Mesenchymal stem cell (in vitro differentiated cells and primary cell): ENCODE results near the gene LHX2. TPM values are rescaled to one million over a fixed set of nuclear protein-coding genes. Genes with fewer than 3 reads are reported as not detected.

Experiments
- DNase-seq: peaks from one replicate; pipeline ENCODE4 v3.0.0-alpha.2; 2013
- H2AFZ ChIP-seq: one replicate; pipeline ENCODE4 v1.6.1; 2013; ENCODE audit warnings: low read depth, mild to moderate bottlenecking, control low read depth, inconsistent platforms, low read length, moderate library complexity
- H2AK5ac ChIP-seq: 2 replicates; pipeline ENCODE4 v1.6.1; 2013; ENCODE audit warnings: low read length, moderate library complexity, mild to moderate bottlenecking, inconsistent platforms; ENCODE audit not compliant: severe bottlenecking
- H2BK120ac ChIP-seq: one replicate; pipeline ENCODE4 v1.6.1; 2013; ENCODE audit warnings: low read depth, mild to moderate bottlenecking, inconsistent platforms, low read length, moderate library complexity
- H2BK12ac ChIP-seq, 2 experiments: one replicate each; pipeline ENCODE4 v1.6.1; 2013; ENCODE audit warnings: inconsistent platforms in 2 of 2, low read length in 2 of 2, mild to moderate bottlenecking in 2 of 2, moderate library complexity in 2 of 2, control low read depth in 1 of 2
- H2BK15ac ChIP-seq: one replicate; pipeline ENCODE4 v1.6.1; 2013; ENCODE audit warnings: mild to moderate bottlenecking, low read depth, inconsistent platforms; ENCODE audit not compliant: poor library complexity, severe bottlenecking
- H2BK5ac ChIP-seq: 2 replicates; pipeline ENCODE4 v1.6.1; 2013; ENCODE audit warnings: low read depth, mild to moderate bottlenecking, low read length, control low read depth, inconsistent platforms; ENCODE audit not compliant: poor library complexity, severe bottlenecking
- H3K14ac ChIP-seq, 2 experiments: one replicate each; pipeline ENCODE4 v1.6.1; 2013; ENCODE audit warnings: inconsistent platforms in 2 of 2, low read length in 2 of 2, control low read depth in 1 of 2, mild to moderate bottlenecking in 1 of 2, moderate library complexity in 1 of 2
- H3K18ac ChIP-seq, 2 experiments: one replicate each; pipeline ENCODE4 v1.6.1; 2013; ENCODE audit warnings: inconsistent platforms in 2 of 2, low read length in 2 of 2, control low read depth in 1 of 2, low read depth in 1 of 2, mild to moderate bottlenecking in 1 of 2
- H3K23ac ChIP-seq, 2 experiments: one replicate each; pipeline ENCODE4 v1.6.1; 2013; ENCODE audit warnings: inconsistent platforms in 2 of 2, low read length in 2 of 2, mild to moderate bottlenecking in 2 of 2, moderate library complexity in 2 of 2, control low read depth in 1 of 2
- H3K27ac ChIP-seq: 2 replicates; pipeline ENCODE4 v1.5.1; 2013; ENCODE audit warnings: mild to moderate bottlenecking, moderate library complexity, low read length, control low read depth, inconsistent platforms; ENCODE audit not compliant: poor library complexity, severe bottlenecking
- H3K27me3 ChIP-seq, 2 experiments: 2 replicates each; pipeline versions ENCODE4 v1.6.1 to v1.7.0; 2013; ENCODE audit warnings: low read length in 2 of 2, mild to moderate bottlenecking in 2 of 2, moderate library complexity in 2 of 2, control low read depth in 1 of 2, inconsistent platforms in 1 of 2; ENCODE audit not compliant: control insufficient read depth in 1 of 2, insufficient read depth in 1 of 2
- H3K36me3 ChIP-seq, 2 experiments: 2 replicates each; pipeline versions ENCODE4 v1.6.1 to v1.7.0; 2013; ENCODE audit warnings: low read length in 2 of 2, control low read depth in 1 of 2, inconsistent platforms in 1 of 2, low read depth in 1 of 2, mild to moderate bottlenecking in 1 of 2; ENCODE audit not compliant: insufficient read depth in 2 of 2, control insufficient read depth in 1 of 2
- H3K4ac ChIP-seq, 2 experiments: one replicate each; pipeline ENCODE4 v1.6.1; 2013; ENCODE audit warnings: inconsistent platforms in 2 of 2, low read length in 2 of 2, mild to moderate bottlenecking in 2 of 2, moderate library complexity in 2 of 2, control low read depth in 1 of 2, low read depth in 1 of 2
- H3K4me1 ChIP-seq: 2 replicates; pipeline ENCODE4 v1.6.1; 2013; ENCODE audit warnings: low read depth, low read length, control low read depth; ENCODE audit not compliant: control insufficient read depth, insufficient read depth
- H3K4me2 ChIP-seq: 2 replicates; pipeline ENCODE4 v1.6.1; 2013; ENCODE audit warnings: low read length, mild to moderate bottlenecking, inconsistent platforms; ENCODE audit not compliant: poor library complexity, severe bottlenecking
- H3K4me3 ChIP-seq, 2 experiments: 2 replicates each; pipeline versions ENCODE4 v1.5.1 to v1.7.0; 2013; ENCODE audit warnings: low read length in 2 of 2, mild to moderate bottlenecking in 2 of 2, control low read depth in 1 of 2, low read depth in 1 of 2; ENCODE audit not compliant: insufficient read depth in 1 of 2
- H3K79me1 ChIP-seq: replicated peaks from 2 replicates; pipeline ENCODE4 v1.6.1; 2013; ENCODE audit warnings: mild to moderate bottlenecking, control low read depth, low read length, inconsistent platforms; ENCODE audit not compliant: poor library complexity, severe bottlenecking
- H3K9ac ChIP-seq: 2 replicates; pipeline ENCODE4 v1.7.0; 2013; ENCODE audit warnings: mild to moderate bottlenecking, low read length, moderate library complexity
- H3K9me3 ChIP-seq: 2 replicates; pipeline ENCODE4 v1.7.0; 2013; ENCODE audit warnings: mild to moderate bottlenecking, low read length; ENCODE audit not compliant: control insufficient read depth
- H4K8ac ChIP-seq: one replicate; pipeline ENCODE4 v1.6.1; 2013; ENCODE audit warnings: inconsistent platforms, mild to moderate bottlenecking, low read length, moderate library complexity
- H4K91ac ChIP-seq: one replicate; pipeline ENCODE4 v1.6.1; 2013; ENCODE audit warnings: mild to moderate bottlenecking, low read length, inconsistent platforms
- WGBS: methylation state at CpG from one replicate; pipeline ENCODE4 v1.1.7; 2013; ENCODE audit warnings: mixed read lengths; 5-methylcytosine and 5-hydroxymethylcytosine counted together
- polyA plus RNA-seq, 2 experiments: library from polyadenylated mRNA; stranded (reverse); fragments of 200-250 nt; gene quantifications; one replicate each; pipeline ENCODE4 v1.2.3, GENCODE V29; 2013

The LHX2 gene, protein sequence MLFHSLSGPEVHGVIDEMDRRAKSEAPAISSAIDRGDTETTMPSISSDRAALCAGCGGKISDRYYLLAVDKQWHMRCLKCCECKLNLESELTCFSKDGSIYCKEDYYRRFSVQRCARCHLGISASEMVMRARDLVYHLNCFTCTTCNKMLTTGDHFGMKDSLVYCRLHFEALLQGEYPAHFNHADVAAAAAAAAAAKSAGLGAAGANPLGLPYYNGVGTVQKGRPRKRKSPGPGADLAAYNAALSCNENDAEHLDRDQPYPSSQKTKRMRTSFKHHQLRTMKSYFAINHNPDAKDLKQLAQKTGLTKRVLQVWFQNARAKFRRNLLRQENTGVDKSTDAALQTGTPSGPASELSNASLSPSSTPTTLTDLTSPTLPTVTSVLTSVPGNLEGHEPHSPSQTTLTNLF
- not detected for polyA plus RNA-seq (2013, experiment 1 of 2)
- 0.05 TPM for polyA plus RNA-seq (2013, experiment 2 of 2)

DNA sequence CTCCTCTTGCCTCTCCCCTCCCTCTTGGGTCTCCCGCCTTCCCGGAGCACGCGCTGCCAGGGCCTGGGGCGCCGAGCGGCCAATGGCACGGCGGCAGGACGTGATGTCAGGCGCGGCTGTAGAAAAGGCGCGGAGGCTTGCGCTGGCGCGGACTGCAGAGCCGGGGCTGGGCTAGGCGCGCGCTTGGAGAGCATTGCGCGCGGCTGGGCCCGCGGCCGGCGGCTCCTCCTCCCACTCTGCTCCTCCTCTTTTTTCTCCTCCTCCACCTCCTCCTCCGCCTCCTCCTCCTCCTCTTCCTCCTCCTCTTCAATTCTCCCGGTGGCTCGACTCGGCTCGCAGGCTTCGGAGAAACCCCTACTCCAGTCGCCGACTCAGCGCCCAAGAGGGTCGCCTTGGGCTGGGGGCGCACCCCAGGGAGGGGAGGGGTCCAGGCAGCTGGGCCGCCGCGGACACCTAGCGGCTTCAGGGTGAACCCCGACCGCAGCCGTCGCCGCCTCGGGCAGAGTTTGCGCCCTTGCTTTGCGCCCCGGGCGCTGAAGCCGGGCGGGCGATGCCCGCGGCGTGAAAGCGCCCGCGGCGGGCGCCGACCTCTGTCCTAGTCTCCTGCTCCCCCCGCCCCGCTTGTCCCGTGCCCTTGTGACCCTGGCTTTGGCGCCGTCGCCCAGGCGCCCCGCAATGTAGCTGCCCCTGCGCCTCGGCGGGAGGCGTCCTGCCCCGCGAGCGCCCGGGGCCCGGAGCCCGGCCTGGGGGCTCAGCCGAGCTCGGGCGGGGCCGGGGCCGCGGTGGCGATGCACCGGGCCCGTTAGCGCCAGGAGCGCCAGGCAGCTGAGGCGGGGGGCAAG lies at the start of gene LHX2:
Gene LHX2 (plus strand): TSS at position 309 of the 842 bp plus-strand sequence. CDS start 581 bp downstream, outside the sequence.
- no peak within 1 kb of the TSS for H2BK120ac ChIP-seq
- H3K4me3 ChIP-seq = peak within 1 kb of the TSS in 1 of 2 experiments; percentile 64
- H3K18ac ChIP-seq = no peak within 1 kb of the TSS
- H2BK5ac ChIP-seq = no peak within 1 kb of the TSS
- no peaks in the 10 kb centered on the region for H3K36me3 ChIP-seq
- peaks cover 88 to 93% of the 10 kb centered on the region in 2 experiments for H3K27me3 ChIP-seq
- no peaks in the 10 kb centered on the region for H3K9me3 ChIP-seq
- H3K9ac ChIP-seq = no peak within 1 kb of the TSS
- H2AFZ ChIP-seq = no peak within 1 kb of the TSS
- no peak within 1 kb of the TSS for H2BK15ac ChIP-seq
- H3K4me2 ChIP-seq = peak within 1 kb of the TSS; percentile 84
- H4K8ac ChIP-seq = no peak within 1 kb of the TSS
- H3K23ac ChIP-seq = peak within 1 kb of the TSS in 1 of 2 experiments; percentile 66
- H2AK5ac ChIP-seq = no peak within 1 kb of the TSS
- no peak within 1 kb of the TSS for H3K14ac ChIP-seq
- H3K4ac ChIP-seq = no peak within 1 kb of the TSS
- H4K91ac ChIP-seq = no peak within 1 kb of the TSS
- peaks cover 40% of the 10 kb centered on the region for H3K4me1 ChIP-seq
- WGBS = 2% methylated on average over 85 of the region's 95 CpGs
- no peak within 1 kb of the TSS for H2BK12ac ChIP-seq
- DNase-seq = peak; percentile 63
- no peaks in the 10 kb centered on the region for H3K79me1 ChIP-seq
- H3K27ac ChIP-seq = no peak within 1 kb of the TSS

DNA sequence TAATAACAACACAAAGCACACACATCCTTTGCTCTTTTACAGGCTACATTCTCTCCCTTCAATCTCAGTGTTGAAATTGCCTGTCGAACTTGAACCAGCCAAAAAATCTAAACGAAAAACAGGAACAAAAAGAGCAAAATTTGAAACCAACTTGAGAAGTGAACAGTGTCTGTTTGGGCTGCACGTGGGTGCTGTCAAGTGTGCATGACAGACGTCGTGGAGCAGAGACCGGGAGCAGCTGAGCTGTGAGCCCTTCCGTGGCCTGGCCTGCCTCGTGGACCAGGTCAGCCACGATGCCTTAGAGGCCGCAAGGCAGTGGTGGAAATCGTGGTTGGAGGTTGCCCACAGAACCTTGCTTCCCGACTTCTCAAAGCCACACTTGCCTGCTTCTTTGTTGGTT lies 46.8 kb upstream of the LHX2 start:
- Histone ChIP-seq H3K27ac (no peak overlapping the region), H3K36me3 (no peaks in the 10 kb centered on the region), H3K23ac (no peak overlapping the region), H3K9ac (no peak overlapping the region), H2AK5ac (no peak overlapping the region), H3K4me1 (no peaks in the 10 kb centered on the region), H2BK120ac (no peak overlapping the region), H2BK15ac (no peak overlapping the region), H3K4me3 (no peak overlapping the region), H3K4ac (no peak overlapping the region), H3K79me1 (no peaks in the 10 kb centered on the region), H3K14ac (peak overlapping the region in 1 of 2 experiments; percentile 72), H3K4me2 (no peak overlapping the region), H3K18ac (no peak overlapping the region), H2BK12ac (no peak overlapping the region), H4K91ac (no peak overlapping the region), H4K8ac (no peak overlapping the region), H3K27me3 (peaks cover 38 to 73% of the 10 kb centered on the region in 2 experiments), H2AFZ (peak overlapping the region; percentile 67), H2BK5ac (no peak overlapping the region), H3K9me3 (peaks cover 2% of the 10 kb centered on the region)
- 83% methylated on average over 12 of the region's 12 CpGs for WGBS
- no peak for DNase-seq

DNA sequence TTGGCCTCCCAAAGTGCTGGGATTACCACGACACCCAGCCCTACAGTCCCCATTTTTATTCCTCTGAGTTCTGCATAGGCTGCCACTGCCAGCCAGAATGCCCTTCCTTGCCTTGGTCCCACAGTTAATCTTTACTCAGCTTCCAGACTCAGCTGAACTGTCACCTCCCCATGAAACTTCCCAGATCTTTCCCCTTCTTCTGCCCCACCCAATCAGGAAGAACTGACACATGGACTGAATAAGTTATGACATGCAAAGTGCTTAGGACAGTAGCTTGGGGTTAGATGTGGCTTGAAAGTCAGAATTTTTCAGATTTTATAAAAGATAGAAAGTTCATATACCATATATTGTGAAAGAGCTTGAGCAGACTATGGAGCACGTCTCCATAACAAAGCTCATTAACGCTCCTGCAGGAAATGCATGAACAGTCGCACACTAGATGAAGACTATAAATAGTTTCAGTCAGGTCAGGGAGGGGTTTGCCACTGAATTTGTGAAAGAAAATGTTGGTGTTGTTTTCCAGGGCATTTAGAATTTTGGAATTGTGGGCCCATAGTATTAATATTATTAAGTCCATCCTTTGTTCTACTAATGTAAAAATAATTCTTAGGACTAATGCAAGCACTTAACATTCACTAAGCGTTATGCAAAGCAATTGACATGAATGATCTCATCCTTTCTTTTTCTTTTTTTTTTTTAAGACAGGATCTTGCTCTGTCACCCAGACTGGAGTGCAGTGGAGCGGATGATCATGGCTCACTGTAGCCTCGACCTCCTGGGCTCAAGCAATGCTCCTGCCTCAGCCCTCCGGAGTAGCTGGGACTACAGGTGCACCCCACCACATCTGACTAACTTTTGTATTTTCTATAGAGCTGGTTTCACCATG lies 45.5 kb upstream of the LHX2 start:
- Histone ChIP-seq H3K9ac (no peak overlapping the region), H4K91ac (no peak overlapping the region), H3K4me3 (no peak overlapping the region), H2AK5ac (no peak overlapping the region), H3K9me3 (peaks cover 2% of the 10 kb centered on the region), H2BK5ac (no peak overlapping the region), H3K4me2 (no peak overlapping the region), H3K27ac (no peak overlapping the region), H4K8ac (no peak overlapping the region), H3K23ac (no peak overlapping the region), H2BK12ac (no peak overlapping the region), H2BK15ac (no peak overlapping the region), H3K4ac (no peak overlapping the region), H2AFZ (no peak overlapping the region), H3K4me1 (no peaks in the 10 kb centered on the region), H2BK120ac (no peak overlapping the region), H3K36me3 (no peaks in the 10 kb centered on the region), H3K27me3 (peaks cover 34 to 78% of the 10 kb centered on the region in 2 experiments), H3K79me1 (no peaks in the 10 kb centered on the region), H3K18ac (no peak overlapping the region), H3K14ac (no peak overlapping the region)
- WGBS = 62% methylated on average over 8 of the region's 8 CpGs
- DNase-seq = no peak
